ENCODE results near the gene NR0B1.

DNA sequence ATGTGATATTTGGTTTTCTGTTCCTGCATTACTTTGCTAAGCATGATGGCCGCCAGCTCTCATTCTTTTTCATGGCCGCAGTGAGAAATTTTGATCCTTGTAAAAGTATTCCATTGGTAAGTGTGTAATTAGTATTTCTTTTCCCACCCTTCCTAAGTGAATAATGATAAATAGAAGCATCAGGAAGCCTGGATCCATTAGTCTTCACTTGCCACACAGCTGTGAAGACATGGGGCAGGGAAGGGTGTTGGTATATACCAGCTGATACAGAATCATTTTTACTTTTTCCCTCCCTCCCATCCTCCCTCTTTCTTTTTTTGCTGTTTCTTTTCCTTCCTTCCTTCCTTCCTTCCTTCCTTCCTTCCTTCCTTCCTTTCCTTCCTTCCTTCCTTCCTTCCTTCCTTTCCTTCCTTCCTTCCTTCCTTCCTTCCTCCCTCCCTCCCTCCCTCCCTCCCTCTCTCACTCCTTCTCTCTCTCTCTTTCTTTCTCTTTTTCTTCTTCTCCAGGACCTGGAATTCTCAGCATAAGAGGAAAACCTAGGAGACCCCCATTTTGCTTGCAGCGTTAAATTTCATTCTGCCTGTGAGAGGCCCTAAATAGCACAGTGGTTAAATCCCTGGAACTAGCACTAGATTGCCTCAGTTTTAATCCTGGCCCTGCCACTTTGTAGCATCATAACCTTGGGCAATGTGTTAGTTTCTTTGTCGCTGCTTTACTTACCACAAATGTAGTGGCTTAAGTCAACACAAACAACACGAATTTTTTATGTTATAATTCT is 1.4 kb upstream of the NR0B1 start:
- TF ChIP-seq, protein P1, sequence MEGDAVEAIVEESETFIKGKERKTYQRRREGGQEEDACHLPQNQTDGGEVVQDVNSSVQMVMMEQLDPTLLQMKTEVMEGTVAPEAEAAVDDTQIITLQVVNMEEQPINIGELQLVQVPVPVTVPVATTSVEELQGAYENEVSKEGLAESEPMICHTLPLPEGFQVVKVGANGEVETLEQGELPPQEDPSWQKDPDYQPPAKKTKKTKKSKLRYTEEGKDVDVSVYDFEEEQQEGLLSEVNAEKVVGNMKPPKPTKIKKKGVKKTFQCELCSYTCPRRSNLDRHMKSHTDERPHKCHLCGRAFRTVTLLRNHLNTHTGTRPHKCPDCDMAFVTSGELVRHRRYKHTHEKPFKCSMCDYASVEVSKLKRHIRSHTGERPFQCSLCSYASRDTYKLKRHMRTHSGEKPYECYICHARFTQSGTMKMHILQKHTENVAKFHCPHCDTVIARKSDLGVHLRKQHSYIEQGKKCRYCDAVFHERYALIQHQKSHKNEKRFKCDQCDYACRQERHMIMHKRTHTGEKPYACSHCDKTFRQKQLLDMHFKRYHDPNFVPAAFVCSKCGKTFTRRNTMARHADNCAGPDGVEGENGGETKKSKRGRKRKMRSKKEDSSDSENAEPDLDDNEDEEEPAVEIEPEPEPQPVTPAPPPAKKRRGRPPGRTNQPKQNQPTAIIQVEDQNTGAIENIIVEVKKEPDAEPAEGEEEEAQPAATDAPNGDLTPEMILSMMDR (IDR thresholded peaks at IDR 0.05), result no peak
- no peak for TF ChIP-seq EZH2 (IDR thresholded peaks at IDR 0.05; ENCODE audit: borderline replicate concordance, insufficient read depth, low read depth, low read length, poor library complexity, severe bottlenecking)

Data from B cell (primary cell).